Brain microvascular endothelial cell (primary cell): ENCODE results near the gene REC8.

Source experiments
- DNase-seq: peaks from one replicate; pipeline ENCODE4 v3.0.0-alpha.2; 2020
- H3K27ac ChIP-seq: fragments of 250-450 bp; sonication (Bioruptor Pico); 2 replicates; pipeline ENCODE4 v1.5.1; 2020; ENCODE audit warnings: mild to moderate bottlenecking, moderate library complexity
- H3K27me3 ChIP-seq: fragments of 250-450 bp; sonication (Bioruptor Pico); replicated peaks from 2 replicates; pipeline ENCODE4 v1.5.1; 2020; ENCODE audit warnings: mild to moderate bottlenecking
- H3K36me3 ChIP-seq: fragments of 250-450 bp; sonication (Bioruptor Pico); replicated peaks from 2 replicates; pipeline ENCODE4 v1.5.1; 2020; ENCODE audit warnings: mild to moderate bottlenecking
- H3K4me3 ChIP-seq: 2 replicates; pipeline ENCODE4 v1.5.1; 2011; ENCODE audit warnings: low read depth, mild to moderate bottlenecking, control low read depth, low read length, moderate library complexity
- in situ Hi-C: cut with HindIII; loops from 2 replicates; pipeline ENCODE4 v1.10.0; 2017; ENCODE audit warnings: low sequenced_read_pairs, low pct_ligation_motif_present
- TF ChIP-seq, protein P1 (sequence below): IDR thresholded peaks from 2 replicates; pipeline ENCODE4 v1.5.1; 2011; ENCODE audit warnings: low read depth, mild to moderate bottlenecking, moderate library complexity, low read length, control low read depth, inconsistent platforms; ENCODE audit errors: missing control alignments

REC8 gene

DNA sequence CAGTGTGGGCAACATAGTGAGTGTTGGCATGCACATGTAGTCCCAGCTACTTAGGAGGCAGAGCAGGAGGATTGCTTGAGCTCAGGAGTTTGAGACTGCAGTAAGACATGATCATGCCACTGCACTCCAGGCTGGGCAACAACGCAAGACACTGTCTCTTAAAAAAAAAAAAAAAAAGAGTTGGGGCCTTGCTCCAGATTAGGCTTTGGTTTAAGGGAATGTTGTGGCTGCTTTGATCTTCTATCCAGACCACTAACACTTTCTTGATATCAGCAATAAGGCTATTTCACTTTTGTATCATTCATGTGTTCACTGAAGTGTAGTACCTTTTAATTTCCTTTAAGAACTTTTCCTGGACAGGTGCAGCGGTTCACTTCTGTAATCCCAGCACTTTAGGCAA lies 44.2 kb upstream of the REC8 start:
- in situ Hi-C loops = no loop called here
- Histone ChIP-seq H3K4me3 (no peak overlapping the region), H3K27ac (no peak overlapping the region), H3K36me3 (peaks cover 4% of the 10 kb centered on the region), H3K27me3 (no peaks in the 10 kb centered on the region)
- TF ChIP-seq, protein P1, sequence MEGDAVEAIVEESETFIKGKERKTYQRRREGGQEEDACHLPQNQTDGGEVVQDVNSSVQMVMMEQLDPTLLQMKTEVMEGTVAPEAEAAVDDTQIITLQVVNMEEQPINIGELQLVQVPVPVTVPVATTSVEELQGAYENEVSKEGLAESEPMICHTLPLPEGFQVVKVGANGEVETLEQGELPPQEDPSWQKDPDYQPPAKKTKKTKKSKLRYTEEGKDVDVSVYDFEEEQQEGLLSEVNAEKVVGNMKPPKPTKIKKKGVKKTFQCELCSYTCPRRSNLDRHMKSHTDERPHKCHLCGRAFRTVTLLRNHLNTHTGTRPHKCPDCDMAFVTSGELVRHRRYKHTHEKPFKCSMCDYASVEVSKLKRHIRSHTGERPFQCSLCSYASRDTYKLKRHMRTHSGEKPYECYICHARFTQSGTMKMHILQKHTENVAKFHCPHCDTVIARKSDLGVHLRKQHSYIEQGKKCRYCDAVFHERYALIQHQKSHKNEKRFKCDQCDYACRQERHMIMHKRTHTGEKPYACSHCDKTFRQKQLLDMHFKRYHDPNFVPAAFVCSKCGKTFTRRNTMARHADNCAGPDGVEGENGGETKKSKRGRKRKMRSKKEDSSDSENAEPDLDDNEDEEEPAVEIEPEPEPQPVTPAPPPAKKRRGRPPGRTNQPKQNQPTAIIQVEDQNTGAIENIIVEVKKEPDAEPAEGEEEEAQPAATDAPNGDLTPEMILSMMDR = no peak
- no peak for DNase-seq

DNA sequence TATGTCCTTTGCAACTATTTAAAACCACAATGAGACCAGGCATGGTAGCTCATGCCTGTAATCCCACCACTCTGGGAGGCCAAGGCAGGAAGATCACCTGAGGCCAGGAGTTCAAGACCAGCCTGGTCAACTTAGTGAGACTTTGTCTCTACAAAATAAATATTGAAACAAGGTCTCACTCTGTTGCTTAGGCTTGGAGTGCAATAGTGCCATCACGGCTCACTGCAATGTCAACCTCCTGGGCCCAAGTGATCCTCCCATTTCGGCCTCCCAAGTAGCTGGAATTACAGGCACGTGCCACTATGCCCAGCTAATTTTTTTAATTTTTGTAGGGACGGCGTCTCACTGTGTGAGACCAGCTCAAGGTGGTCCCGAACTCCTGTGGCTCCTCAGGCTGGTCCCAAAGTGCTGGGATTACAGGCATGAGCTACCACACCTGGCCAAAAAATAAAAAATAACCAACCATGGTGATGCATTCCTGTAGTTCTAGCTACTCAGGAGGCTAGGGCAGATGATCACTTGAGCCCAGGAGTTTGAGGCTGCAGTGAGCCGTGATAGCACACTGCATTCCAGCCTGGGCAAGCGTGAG lies 42.4 kb upstream of the REC8 start:
- H3K27ac ChIP-seq = no peak overlapping the region
- TF ChIP-seq, protein P1 = no peak
- in situ Hi-C loops = no loop called here
- H3K27me3 ChIP-seq = no peaks in the 10 kb centered on the region
- DNase-seq = no peak
- no peaks in the 10 kb centered on the region for H3K36me3 ChIP-seq
- no peak overlapping the region for H3K4me3 ChIP-seq

DNA sequence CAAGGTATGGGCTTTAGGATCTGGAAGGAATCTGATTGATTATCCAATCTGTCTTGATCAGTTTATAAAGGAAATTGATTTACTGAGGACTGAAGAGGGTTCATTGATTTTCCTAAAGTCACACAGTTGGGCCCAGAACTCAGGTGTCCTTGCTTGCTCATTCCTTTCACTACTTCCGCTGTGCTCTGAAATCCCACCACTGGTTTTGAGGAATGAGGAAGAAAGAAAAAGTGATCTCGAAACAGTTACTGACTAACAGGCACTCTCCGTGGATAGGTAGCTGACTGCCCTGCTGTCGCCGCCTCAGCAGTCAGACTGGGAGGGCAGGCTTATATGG lies 41.5 kb upstream of the REC8 start, which contains the start of gene FITM1:
FITM1 (plus strand) TSS at position 280 of the 337 bp plus-strand sequence. CDS start 905 bp downstream, outside the sequence.
- no peak for DNase-seq
- H3K27me3 ChIP-seq = no peaks in the 10 kb centered on the region
- H3K27ac ChIP-seq = no peak within 1 kb of the TSS
- in situ Hi-C loops = no loop called here
- TF ChIP-seq, protein P1 = no peak
- no peak within 1 kb of the TSS for H3K4me3 ChIP-seq
- H3K36me3 ChIP-seq = no peaks in the 10 kb centered on the region

DNA sequence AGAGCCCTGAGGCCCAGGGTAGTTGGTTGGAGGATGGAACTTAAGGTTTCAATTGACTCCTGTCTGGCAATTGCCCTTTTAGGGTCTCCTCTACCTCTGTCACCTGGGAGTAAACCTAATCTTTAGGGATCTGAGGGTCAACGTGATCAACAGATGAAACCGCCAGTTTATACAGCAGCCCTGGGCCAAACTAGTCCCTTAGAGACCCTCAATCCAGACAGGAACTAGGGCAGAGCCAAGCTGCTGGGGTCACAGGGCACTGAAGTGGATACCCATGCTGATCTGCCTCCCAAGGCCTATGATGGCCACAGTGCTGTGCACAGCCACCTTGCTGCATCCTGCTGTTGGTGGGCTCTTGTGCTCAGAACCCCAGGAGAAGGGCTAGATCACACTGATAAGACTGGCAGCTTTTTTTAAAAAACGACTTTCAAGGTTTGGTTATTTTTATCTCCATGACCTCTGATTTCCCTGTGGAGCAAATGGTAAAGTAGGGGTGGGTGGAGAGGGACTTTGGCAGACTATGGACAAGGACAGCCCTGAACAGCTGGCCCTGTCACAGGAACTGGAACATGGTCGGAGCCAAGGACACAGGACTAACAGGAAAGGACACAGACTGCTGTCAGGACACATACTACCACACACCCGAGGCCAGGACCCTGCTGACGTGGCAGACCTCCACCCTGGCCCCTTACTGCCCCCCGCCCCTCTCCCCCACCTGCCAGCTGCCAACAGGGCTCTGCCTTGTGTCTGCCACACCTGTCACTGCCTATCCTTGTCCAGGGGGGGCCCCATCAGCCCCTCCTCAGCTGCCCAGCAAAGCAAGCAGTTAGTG lies 40.9 kb upstream of the REC8 start:
- Histone ChIP-seq H3K27ac (no peak overlapping the region), H3K4me3 (no peak overlapping the region), H3K27me3 (no peaks in the 10 kb centered on the region), H3K36me3 (no peaks in the 10 kb centered on the region)
- DNase-seq = no peak
- in situ Hi-C loops = no loop called here
- TF ChIP-seq, protein P1 = no peak

DNA sequence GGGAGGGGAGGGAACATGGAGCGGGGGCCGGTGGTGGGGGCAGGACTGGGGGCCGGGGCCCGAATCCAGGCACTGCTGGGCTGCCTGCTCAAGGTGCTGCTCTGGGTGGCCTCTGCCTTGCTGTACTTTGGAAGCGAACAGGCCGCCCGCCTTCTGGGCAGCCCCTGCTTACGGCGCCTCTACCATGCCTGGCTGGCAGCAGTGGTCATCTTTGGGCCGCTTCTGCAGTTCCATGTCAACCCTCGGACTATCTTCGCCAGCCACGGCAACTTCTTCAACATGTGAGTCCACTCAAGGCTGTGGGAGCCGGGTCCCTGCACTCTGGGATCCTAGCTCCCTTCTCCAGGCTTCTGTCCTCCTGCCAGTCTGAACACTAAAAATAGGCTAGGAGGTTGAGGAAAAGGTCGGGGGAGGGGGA lies 40.3 kb upstream of the REC8 start:
- no peak for DNase-seq
- TF ChIP-seq, protein P1 = no peak
- Histone ChIP-seq H3K4me3 (no peak overlapping the region), H3K36me3 (no peaks in the 10 kb centered on the region), H3K27ac (no peak overlapping the region), H3K27me3 (no peaks in the 10 kb centered on the region)
- in situ Hi-C loops = no loop called here
